NOMO-1 (cell line): ENCODE results near the gene CDK9.
A peak's percentile ranks its signal among the peaks of the same experiment; 100 is the strongest.
"Not testable (repeated sequence)": the region's sequence is repeated elsewhere in the genome, so short reads cannot be mapped to it uniquely, and the experiment has no call there.

Experiments used
- DNase-seq, 2 experiments: peaks; one replicate each; lab custom pipeline; 2025; ENCODE audit not compliant: unreplicated experiment in 2 of 2; lab: John Stamatoyannopoulos, UW

The CDK9 gene

GRCh38 chr9:127785933-127786772, at the start of gene CDK9:
TSS of gene CDK9 (plus strand) at chr9:127786034. CDS start at chr9:127786149, 115 bp downstream.
- DNase-seq = peak; percentile 68 to 88

GRCh38 chr9:127738666-127739065, 47.2 kb upstream of the CDK9 start:
- no peak for DNase-seq

- DNase-seq = no peak
These were observed 46.1 kb upstream of the CDK9 start for GRCh38 chr9:127739614-127740330.

GRCh38 chr9:127741831-127742434, 43.9 kb upstream of the CDK9 start:
- DNase-seq = no peak

- DNase-seq = no peak
These were observed 43.3 kb upstream of the CDK9 start for GRCh38 chr9:127742435-127743088.

DNA sequence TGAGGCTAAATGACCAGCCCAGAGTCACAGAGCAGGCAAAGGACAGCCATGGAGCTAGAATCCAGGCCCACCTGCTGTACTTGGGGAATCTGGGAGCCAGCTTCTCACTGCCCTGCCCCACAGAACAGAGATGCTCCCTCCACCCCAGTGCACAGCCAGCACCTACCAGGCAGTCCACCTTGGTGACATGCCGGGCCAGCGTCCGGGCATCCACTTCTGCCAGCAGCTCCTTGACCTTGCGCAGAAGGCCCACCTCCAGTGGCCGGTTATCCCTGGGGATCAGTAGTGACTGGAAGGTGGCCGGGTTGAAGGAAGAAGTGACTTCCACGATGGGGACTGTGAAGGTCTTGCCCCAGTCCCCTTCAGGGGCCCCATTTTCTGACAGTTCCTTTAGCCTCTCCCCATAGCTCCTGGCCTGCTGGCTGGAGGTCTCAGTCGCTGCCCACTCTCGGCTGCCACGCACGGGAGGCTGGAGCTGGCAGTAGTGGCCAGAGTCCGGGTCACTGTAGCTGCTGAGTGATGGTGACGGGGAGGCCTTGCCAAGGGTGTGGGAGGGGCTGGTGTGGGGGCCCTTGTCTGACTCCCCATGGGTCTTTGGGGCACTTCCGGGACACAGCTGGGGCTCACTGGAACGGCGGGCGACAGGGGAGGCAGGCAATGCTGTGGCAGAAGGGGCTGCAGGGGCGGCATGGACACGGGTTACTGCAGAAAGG, 41.3 kb upstream of the CDK9 start:
- DNase-seq = no peak

DNA sequence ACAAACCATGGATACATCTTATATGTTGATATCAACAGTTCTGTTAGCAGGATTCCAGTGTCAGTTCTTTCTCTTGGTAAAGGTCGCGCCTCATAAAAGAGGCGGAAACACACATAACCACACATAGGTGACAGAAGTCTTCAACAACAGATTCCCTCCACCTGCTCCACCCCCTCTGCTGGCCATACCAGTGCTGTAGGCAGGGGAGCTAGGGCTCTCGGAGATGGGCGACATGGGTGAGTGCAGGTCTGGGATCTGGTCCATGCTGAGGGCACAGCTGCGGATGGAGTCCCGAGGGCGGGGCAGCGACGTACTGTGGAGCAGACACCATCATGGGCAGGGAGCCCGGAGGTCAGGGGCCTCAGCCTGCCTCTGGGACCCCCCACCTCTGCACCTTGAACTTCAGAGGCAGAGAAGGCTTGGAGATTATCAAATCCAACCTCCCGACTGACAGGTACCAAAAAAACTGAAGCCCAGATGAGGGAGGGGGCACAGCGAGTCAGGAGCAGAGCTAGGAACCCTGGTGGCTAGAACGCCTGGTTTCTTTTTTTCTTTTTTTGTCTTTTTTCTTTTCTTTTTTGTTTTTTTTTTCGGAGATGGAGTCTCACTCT, 38.8 kb upstream of the CDK9 start:
- no peak for DNase-seq

DNA sequence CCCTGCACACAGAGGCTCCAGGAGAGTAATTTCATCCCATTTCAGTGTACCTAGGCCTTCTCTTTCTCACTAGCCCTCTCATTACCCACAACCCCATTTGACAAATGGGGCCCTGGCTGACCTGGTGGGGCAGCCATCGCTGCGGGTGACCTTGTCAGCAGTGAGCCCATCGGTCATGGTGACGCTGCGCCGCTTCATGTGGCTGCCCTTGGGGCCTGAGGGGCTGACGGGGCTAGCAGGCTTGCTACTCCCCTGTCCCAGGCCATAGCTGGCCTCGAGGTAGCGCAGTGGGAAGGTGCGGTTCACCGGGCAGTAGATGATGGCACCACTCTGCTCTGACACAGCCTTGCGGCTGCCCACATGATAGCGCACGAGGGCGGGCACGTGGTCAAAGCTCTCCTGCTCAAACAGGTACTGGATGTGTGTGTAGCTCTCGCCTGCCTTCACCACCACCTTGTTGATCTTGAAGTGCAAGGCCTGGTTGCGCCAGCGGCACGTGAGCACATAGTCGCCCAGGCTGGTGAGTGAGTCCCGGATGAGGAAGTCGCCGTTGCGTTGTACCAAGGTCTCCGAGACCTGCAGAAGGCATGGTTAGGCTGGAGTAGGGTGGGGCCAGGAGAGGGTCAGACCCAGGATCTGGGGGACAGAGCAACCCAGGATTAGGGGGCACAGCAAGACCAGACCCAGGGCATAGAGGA, 36.6 kb upstream of the CDK9 start:
- DNase-seq = no peak

- no peak for DNase-seq
These were observed 34.4 kb upstream of the CDK9 start for GRCh38 chr9:127751269-127752054.

DNA sequence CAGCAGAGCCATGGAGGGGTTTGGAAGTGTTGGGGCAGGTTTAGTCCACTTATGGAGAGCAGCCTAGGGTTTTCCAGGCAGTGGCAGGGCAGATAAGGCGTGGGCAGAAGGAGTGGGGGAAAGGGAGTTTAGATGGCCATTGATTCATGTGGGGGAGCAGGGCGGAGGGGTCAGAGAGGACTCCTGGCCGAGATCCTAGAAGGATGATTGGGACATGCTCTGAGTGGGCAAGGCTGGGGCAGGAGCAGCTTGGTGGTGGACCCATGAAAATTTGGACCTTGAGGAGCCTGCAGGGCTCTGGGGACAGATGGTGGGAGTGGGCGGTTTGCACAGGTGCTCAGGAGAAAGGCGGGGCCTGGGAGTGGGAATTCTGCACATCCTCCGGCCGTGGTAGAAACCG, 32.7 kb upstream of the CDK9 start:
- DNase-seq = no peak

GRCh38 chr9:127753622-127754021, 32.2 kb upstream of the CDK9 start:
- no peak for DNase-seq

GRCh38 chr9:127754099-127755060, 31.5 kb upstream of the CDK9 start:
- no peak for DNase-seq

- no peak for DNase-seq
These were observed 30.5 kb upstream of the CDK9 start for GRCh38 chr9:127755061-127756060.

DNA sequence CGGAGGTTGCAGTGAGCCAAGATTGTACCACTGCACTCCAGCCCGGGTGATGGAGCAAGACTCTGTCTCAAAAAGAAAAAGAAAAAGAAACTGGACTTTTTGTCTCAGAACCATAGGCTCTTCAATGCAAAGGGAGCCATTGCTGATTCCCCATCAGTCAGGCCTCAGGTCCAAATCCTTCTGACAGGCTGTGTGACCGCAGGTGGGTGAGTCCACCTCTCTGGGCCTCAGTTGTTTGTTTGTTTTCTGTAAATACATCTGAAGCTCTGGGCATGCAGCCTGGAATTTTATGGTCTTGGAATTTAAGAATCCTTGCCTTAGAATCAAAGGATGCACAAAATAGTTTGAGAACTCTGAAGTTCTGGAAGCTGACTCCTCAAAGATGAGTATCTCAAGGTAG, 29.6 kb upstream of the CDK9 start:
- no peak for DNase-seq

DNA sequence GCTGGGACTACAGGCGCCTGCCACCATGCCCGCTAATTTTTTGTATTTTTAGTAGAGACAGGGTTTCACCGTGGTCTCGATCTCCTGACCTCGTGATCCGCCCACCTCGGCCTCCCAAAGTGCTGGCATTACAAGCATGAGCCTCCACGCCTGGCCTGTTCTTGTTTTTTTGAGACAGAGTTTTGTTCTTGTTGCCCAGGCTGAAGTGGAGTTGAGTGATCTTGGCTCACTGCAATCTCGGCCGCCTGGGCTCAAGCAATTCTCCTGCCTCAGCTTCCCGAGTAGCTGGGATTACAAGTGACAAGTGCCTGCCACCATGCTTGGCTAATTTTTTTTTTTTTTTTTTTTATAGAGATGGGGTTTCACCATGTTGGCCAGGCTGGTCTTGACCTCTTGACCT, 29.1 kb upstream of the CDK9 start:
- not testable (repeated sequence) for DNase-seq

DNA sequence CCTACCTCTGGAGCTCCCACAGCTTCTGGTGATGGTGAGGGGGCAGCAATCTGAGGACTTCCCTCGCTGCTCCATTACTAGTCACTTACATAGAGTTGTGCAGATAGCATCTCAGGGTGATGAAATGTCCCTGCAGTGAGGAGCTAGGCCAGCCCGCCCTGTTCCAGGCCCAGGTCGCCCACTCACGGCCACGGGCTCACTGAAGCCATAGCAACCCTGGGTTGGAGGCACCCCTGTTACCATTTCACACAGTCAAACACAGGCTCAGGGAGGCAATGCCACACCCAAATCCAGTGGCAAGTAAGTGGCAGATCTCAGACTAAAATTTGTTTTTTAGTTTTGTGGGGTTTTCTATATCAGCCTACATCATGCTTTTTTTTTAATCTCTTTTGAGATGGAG, 27.0 kb upstream of the CDK9 start:
- no peak for DNase-seq
